Panc1 (cell line): ENCODE results near the gene ACTL7A.
"Not testable (repeated sequence)": the region's sequence is repeated elsewhere in the genome, so short reads cannot be mapped to it uniquely, and the experiment has no call there.

Experiments used
- CTCF ChIP-seq: fragments of 450-650 bp; IDR thresholded peaks from 2 replicates; pipeline ENCODE4 v1.5.1; 2017; ENCODE audit warnings: mild to moderate bottlenecking
- POLR2AphosphoS5 ChIP-seq: IDR thresholded peaks from 2 replicates; pipeline ENCODE4 v1.6.1; 2012; ENCODE audit warnings: mild to moderate bottlenecking, low read depth, low read length, moderate library complexity
- TCF7L2 ChIP-seq: IDR thresholded peaks from 2 replicates; pipeline ENCODE4 v1.6.1; 2011; ENCODE audit warnings: mild to moderate bottlenecking, low read depth, low read length, inconsistent platforms

DNA sequence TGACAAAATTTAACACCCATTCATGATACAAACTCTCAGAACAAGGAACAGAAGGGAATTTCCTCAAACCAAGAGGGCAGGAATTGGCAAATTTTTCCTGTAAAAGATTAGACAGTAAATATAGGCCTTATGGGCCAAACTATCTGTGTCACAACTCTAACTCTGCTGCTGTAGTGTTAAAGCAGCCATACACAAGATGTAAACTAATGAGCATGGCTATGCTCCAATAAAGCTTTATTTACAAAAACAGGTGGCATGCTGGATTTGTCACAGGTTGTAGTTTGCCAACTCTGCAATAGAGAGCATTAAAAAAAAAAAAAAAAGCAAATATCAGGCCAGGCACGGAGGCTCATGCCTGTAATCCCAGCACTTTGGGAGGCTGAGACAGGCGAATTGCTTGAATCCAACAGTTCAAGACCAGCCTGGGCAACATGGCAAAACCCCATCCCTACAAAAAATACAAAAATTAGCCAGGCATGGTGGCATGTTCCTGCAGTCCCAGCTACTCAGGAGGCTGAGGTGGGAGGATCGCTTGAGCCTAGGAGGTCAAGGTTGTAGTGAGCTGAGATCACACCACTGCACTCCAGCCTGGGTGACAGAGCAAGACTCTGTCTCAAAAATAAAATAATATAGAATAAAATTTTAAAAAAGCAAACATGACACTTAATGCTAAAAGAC, 24.7 kb downstream of the ACTL7A start:
- TF ChIP-seq CTCF, POLR2AphosphoS5, TCF7L2: not testable (repeated sequence)
